ENCODE results near the gene ATP11A. TPM values are rescaled to one million over a fixed set of nuclear protein-coding genes. Genes with fewer than 3 reads are reported as not detected.

ATP11A gene
- total and polyA plus RNA-seq, 2 experiments from 2014 or later, result 4.9 to 5.0 TPM

DNA sequence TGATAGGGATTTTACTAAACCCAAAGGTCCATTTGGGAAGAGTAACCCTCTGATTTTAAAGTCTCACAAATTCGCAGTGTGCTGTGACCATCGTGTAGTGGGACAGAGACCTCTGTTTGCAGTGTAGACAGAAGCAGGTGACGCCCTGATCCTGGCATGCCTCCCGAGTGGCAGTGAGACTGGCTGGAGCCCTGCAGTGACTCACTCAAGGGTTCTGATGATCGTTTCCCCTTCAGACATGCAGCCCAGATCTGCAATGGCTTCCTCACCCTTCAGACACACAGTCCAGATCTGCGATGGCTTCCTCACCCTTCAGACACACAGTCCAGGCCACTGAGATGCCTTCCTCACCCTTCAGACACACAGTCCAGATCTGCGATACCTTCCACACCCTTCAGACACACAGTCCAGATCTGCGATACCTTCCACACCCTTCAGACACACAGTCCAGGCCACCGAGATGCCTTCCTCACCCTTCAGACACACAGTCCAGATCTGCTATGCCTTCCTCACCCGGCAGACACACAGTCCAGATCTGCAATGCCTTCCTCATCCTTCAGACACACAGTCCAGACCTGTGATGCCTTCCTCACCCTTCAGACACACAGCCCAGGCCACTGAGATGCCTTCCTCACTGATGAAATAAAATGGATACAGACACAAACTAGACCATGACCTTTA lies 125.2 kb downstream of the ATP11A start:
- Histone ChIP-seq H3K79me2 (ENCODE audit: insufficient read depth) (no peaks in the 10 kb centered on the region), H3K9me2 (ENCODE audit: insufficient read depth) (no peaks in the 10 kb centered on the region), H3K27me3 (replicated peaks; ENCODE audit: insufficient read depth) (no peaks in the 10 kb centered on the region), H2AFZ (peak overlapping the region; percentile 69; the same call in 1 of the 2 replicates), H3K4me1 (ENCODE audit: insufficient read depth) (peaks cover 5% of the 10 kb centered on the region), H3K4me2 (ENCODE audit: unreplicated experiment) (no peak overlapping the region), H3K9me3 (ENCODE audit: low read depth) (no peaks in the 10 kb centered on the region), H3K4me3 (no peak overlapping the region), H3K27ac (0 out of 2 replicates have a peak overlapping the region, but pooled peaks have one; percentile 22), H3F3A (ENCODE audit: insufficient read depth) (no peaks in the 10 kb centered on the region), H3K36me3 (ENCODE audit: low read depth) (no peaks in the 10 kb centered on the region; the same call in 1 of the 2 replicates), H4K20me1 (ENCODE audit: insufficient read depth) (no peaks in the 10 kb centered on the region), H3K9ac (peak overlapping the region; percentile 36; the same call in 1 of the 2 replicates)
- in situ Hi-C loops (cut with MboI), result no loop called here
- TF ChIP-seq EZH2 (IDR thresholded peaks at IDR 0.05; ENCODE audit: insufficient read depth, poor library complexity, severe bottlenecking) (no peak), EZH2phosphoT487 (IDR thresholded peaks at IDR 0.05; ENCODE audit: insufficient read depth, low read depth) (no peak)
- WGBS, 2 experiments (ENCODE audit: low coverage in 1 of 2, low lambda C conversion rate in 2 of 2, missing lambda C conversion rate in 2 of 2), result 37 to 43% methylated on average over 10 of the region's 10 CpGs
- DNase-seq, result peak; percentile 85

DNA sequence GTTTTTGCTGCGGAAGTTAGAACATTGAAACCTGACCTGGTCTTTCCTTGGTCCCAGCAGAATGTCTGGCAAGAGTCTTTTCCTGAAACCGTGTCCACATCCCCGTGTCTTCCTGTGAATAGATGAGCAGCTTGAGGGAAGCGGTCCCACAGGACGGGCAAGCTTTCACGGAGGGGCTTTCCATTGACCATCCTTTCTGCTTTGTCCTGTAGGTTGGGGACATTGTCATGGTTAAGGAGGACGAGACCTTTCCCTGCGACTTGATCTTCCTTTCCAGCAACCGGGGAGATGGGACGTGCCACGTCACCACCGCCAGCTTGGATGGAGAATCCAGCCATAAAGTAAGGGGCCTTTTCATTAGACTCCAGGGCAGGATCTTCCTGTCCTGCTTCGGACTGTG lies 126.0 kb downstream of the ATP11A start:
- TF ChIP-seq EZH2phosphoT487 (IDR thresholded peaks at IDR 0.05; ENCODE audit: insufficient read depth, low read depth), result no peak
- no peak for TF ChIP-seq EZH2 (IDR thresholded peaks at IDR 0.05; ENCODE audit: insufficient read depth, poor library complexity, severe bottlenecking)
- H3K79me2 ChIP-seq (ENCODE audit: insufficient read depth), result no peaks in the 10 kb centered on the region
- H3K27ac ChIP-seq, result no peak overlapping the region
- no peaks in the 10 kb centered on the region for H3F3A ChIP-seq (ENCODE audit: insufficient read depth)
- H3K36me3 ChIP-seq (ENCODE audit: low read depth), result no peaks in the 10 kb centered on the region; the same call in 1 of the 2 replicates
- in situ Hi-C loops (cut with MboI), result no loop called here
- peaks cover 5% of the 10 kb centered on the region for H3K4me1 ChIP-seq (ENCODE audit: insufficient read depth)
- no peak for DNase-seq
- H3K9ac ChIP-seq, result no peak overlapping the region
- WGBS, 2 experiments (ENCODE audit: low coverage in 1 of 2, low lambda C conversion rate in 2 of 2, missing lambda C conversion rate in 2 of 2), result 93 to 98% methylated on average over 13 of the region's 13 CpGs
- H4K20me1 ChIP-seq (ENCODE audit: insufficient read depth), result no peaks in the 10 kb centered on the region
- no peaks in the 10 kb centered on the region for H3K27me3 ChIP-seq (replicated peaks; ENCODE audit: insufficient read depth)
- H3K4me2 ChIP-seq (ENCODE audit: unreplicated experiment), result no peak overlapping the region
- H3K9me3 ChIP-seq (ENCODE audit: low read depth), result no peaks in the 10 kb centered on the region
- no peak overlapping the region for H2AFZ ChIP-seq
- no peaks in the 10 kb centered on the region for H3K9me2 ChIP-seq (ENCODE audit: insufficient read depth)
- no peak overlapping the region for H3K4me3 ChIP-seq

DNA sequence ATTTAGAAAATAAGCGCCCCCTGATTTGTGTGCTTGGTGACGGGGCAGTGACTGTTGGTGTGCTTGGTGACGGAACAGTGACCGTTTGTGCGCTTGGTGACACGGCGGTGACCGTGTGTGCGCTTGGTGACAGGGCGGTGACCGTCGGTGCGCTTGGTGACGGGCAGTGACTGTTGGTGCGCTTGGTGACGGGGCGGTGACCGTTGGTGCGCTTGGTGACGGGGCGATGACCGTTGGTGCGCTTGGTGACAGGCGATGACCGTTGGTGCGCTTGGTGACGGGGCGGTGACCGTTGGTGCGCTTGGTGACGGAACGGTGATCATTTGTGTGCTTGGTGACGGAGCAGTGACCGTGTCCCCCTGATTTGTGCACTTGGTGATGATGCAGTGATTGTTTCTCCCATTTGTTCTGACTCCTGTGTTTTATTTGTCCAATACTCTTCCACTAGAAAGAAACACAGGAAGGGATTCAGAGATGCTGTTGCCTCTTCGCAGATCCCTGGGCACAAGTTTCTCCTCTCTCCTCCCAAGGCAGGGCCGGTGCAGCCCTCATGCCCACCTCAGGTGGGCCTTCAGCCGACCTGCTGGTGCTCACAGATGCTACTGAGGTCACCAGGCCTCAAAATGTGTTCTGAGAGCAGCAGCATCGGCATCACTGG lies 128.3 kb downstream of the ATP11A start:
- H3K27me3 ChIP-seq (replicated peaks; ENCODE audit: insufficient read depth), result no peaks in the 10 kb centered on the region
- no peaks in the 10 kb centered on the region for H4K20me1 ChIP-seq (ENCODE audit: insufficient read depth)
- no peaks in the 10 kb centered on the region; the same call in 1 of the 2 replicates for H3K36me3 ChIP-seq (ENCODE audit: low read depth)
- H3F3A ChIP-seq (ENCODE audit: insufficient read depth), result no peaks in the 10 kb centered on the region
- no peak overlapping the region for H3K4me3 ChIP-seq
- no peaks in the 10 kb centered on the region for H3K79me2 ChIP-seq (ENCODE audit: insufficient read depth)
- WGBS, 2 experiments (ENCODE audit: low coverage in 1 of 2, low lambda C conversion rate in 2 of 2, missing lambda C conversion rate in 2 of 2), result 94 to 96% methylated on average over 37 to 38 of the region's 38 CpGs
- no peak overlapping the region for H3K9ac ChIP-seq
- TF ChIP-seq EZH2 (IDR thresholded peaks at IDR 0.05; ENCODE audit: insufficient read depth, poor library complexity, severe bottlenecking), result no peak
- no peak for TF ChIP-seq EZH2phosphoT487 (IDR thresholded peaks at IDR 0.05; ENCODE audit: insufficient read depth, low read depth)
- no peak overlapping the region for H3K27ac ChIP-seq
- no peaks in the 10 kb centered on the region for H3K9me2 ChIP-seq (ENCODE audit: insufficient read depth)
- H3K4me1 ChIP-seq (ENCODE audit: insufficient read depth), result peaks cover 14% of the 10 kb centered on the region
- H3K4me2 ChIP-seq (ENCODE audit: unreplicated experiment), result no peak overlapping the region
- no peaks in the 10 kb centered on the region for H3K9me3 ChIP-seq (ENCODE audit: low read depth)
- no peak overlapping the region for H2AFZ ChIP-seq
- in situ Hi-C loops (cut with MboI), result no loop called here
- no peak for DNase-seq

DNA sequence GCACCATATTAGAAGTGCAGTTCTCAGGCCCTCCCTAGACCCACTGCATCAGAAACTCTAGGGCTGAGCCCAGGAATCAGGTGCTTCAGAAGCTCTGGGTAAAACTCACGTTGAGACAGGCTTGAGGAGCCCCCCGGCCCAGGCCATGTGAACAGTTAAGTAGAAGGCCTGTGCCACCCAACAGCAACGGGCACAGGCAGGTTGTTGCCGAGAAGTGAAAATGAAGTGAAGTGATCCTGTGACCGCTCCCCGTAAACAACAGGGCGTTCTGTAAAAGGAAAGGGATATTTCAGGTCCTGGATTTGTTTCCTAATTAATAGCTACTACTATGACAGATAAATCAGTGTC lies 128.8 kb downstream of the ATP11A start:
- H3K4me2 ChIP-seq (ENCODE audit: unreplicated experiment), result no peak overlapping the region
- no peaks in the 10 kb centered on the region for H3K79me2 ChIP-seq (ENCODE audit: insufficient read depth)
- H2AFZ ChIP-seq, result no peak overlapping the region
- no peaks in the 10 kb centered on the region for H3K27me3 ChIP-seq (replicated peaks; ENCODE audit: insufficient read depth)
- DNase-seq, result no peak
- H3K27ac ChIP-seq, result no peak overlapping the region
- H3F3A ChIP-seq (ENCODE audit: insufficient read depth), result no peaks in the 10 kb centered on the region
- H4K20me1 ChIP-seq (ENCODE audit: insufficient read depth), result no peaks in the 10 kb centered on the region; the same call in 1 of the 2 replicates
- no peaks in the 10 kb centered on the region; the same call in 1 of the 2 replicates for H3K36me3 ChIP-seq (ENCODE audit: low read depth)
- in situ Hi-C loops (cut with MboI), result no loop called here
- 67 to 73% methylated on average over 7 of the region's 7 CpGs for WGBS, 2 experiments (ENCODE audit: low coverage in 1 of 2, low lambda C conversion rate in 2 of 2, missing lambda C conversion rate in 2 of 2)
- H3K4me1 ChIP-seq (ENCODE audit: insufficient read depth), result peaks cover 14% of the 10 kb centered on the region
- TF ChIP-seq EZH2 (IDR thresholded peaks at IDR 0.05; ENCODE audit: insufficient read depth, poor library complexity, severe bottlenecking), result no peak
- TF ChIP-seq EZH2phosphoT487 (IDR thresholded peaks at IDR 0.05; ENCODE audit: insufficient read depth, low read depth), result no peak
- H3K4me3 ChIP-seq, result no peak overlapping the region
- no peaks in the 10 kb centered on the region for H3K9me3 ChIP-seq (ENCODE audit: low read depth)
- H3K9me2 ChIP-seq (ENCODE audit: insufficient read depth), result no peaks in the 10 kb centered on the region
- no peak overlapping the region for H3K9ac ChIP-seq
